Mesothelial cell of epicardium (in vitro differentiated cells): ENCODE results near the gene MMD2. TPM values are rescaled to one million over a fixed set of nuclear protein-coding genes. Genes with fewer than 3 reads are reported as not detected.

Source experiments
- DNase-seq, 2 experiments: peaks; one replicate each; pipeline ENCODE4 v3.0.0; 2021; ENCODE audit warnings: low spot score in 2 of 2; ENCODE audit not compliant: unreplicated experiment in 2 of 2
- H3K27ac Mint-ChIP-seq: 2 replicates; pipeline ENCODE4 v1.8.0; 2021; ENCODE audit warnings: mixed read lengths
- H3K27me3 Mint-ChIP-seq: 2 replicates; pipeline ENCODE4 v1.8.0; 2021; ENCODE audit warnings: low read depth, mixed read lengths
- H3K36me3 Mint-ChIP-seq: 2 replicates; pipeline ENCODE4 v1.8.0; 2021; ENCODE audit warnings: mixed read lengths
- H3K4me1 Mint-ChIP-seq: 2 replicates; pipeline ENCODE4 v1.8.0; 2021; ENCODE audit warnings: mixed read lengths
- H3K4me3 Mint-ChIP-seq: 2 replicates; pipeline ENCODE4 v1.8.0; 2021; ENCODE audit warnings: mild to moderate bottlenecking, moderate library complexity, mixed read lengths
- H3K9me3 Mint-ChIP-seq: 2 replicates; pipeline ENCODE4 v1.8.0; 2021; ENCODE audit warnings: mixed read lengths
- CTCF ChIP-seq: fragments of 200-600 bp; sonication (generic); IDR thresholded peaks from one replicate; pipeline ENCODE4 v1.5.0; 2021; ENCODE audit warnings: antibody characterized with exemption; ENCODE audit not compliant: unreplicated experiment
- total RNA-seq: library from RNA; stranded (reverse); gene quantifications from 3 replicates; pipeline ENCODE4 v1.2.1, GENCODE V29; 2021

Gene MMD2
- total RNA-seq, 1 donor from 2014 or later, result not detected

DNA sequence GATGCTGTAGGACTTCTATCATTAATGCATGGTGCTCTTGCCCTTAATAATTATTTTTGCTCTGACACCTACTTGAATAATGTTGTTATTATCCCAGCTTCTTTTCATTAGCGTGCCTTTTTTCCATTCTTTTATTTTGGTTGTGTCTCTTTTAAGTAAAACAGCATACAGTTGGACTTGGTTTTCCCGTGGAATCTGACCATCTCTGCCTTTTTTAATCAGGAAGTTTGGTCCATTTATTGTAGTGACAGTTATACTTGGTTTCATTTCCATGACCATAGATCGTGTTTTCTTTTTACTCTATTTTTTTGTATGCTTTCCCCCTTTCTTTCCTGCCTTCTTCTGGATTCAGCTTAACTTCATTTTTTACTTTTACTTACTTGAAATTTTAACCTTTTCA is 101.8 kb downstream of the MMD2 start:
- DNase-seq, result no peak
- Mint-ChIP-seq H3K4me1 (no peaks in the 10 kb centered on the region), H3K36me3 (no peaks in the 10 kb centered on the region), H3K27ac (no peak overlapping the region), H3K4me3 (no peak overlapping the region), H3K27me3 (peaks cover 15% of the 10 kb centered on the region), H3K9me3 (peaks cover 6% of the 10 kb centered on the region)
- TF ChIP-seq CTCF, result no peak

- H3K27ac Mint-ChIP-seq, result no peak overlapping the region
- H3K36me3 Mint-ChIP-seq, result peaks cover under 1% of the 10 kb centered on the region
- H3K9me3 Mint-ChIP-seq, result peaks cover 8% of the 10 kb centered on the region
- no peak for TF ChIP-seq CTCF
- no peaks in the 10 kb centered on the region for H3K4me1 Mint-ChIP-seq
- DNase-seq, result no peak
- no peak overlapping the region for H3K4me3 Mint-ChIP-seq
- peaks cover 15% of the 10 kb centered on the region for H3K27me3 Mint-ChIP-seq
Observed at GRCh38 chr7:4856336-4857057, 102.5 kb downstream of the MMD2 start.

Other genes starting within 250 kb of the MMD2 start
- 35.6 to 40.9 TPM (median 36.2 TPM) in 3 replicates for gene AP5Z1, start 183.6 kb downstream of the MMD2 start, total RNA-seq
- gene PAPOLB, start 97.2 kb downstream of the MMD2 start, total RNA-seq, result 0.11 to 0.22 TPM (median 0.20 TPM) in 3 replicates
- 3.3 to 4.2 TPM (median 4.0 TPM) in 3 replicates for gene RADIL, start 75.5 kb downstream of the MMD2 start, total RNA-seq
- 18.9 to 19.9 TPM (median 19.0 TPM) in 3 replicates for gene RBAK, start 86.7 kb upstream of the MMD2 start, total RNA-seq
- 85.6 to 89.7 TPM (median 86.1 TPM) in 3 replicates for gene WIPI2, start 231.0 kb upstream of the MMD2 start, total RNA-seq